RPMI8226 (cell line): ENCODE data around the gene CARD11.
A peak's percentile ranks its signal among the peaks of the same experiment; 100 is the strongest.
"Not testable (repeated sequence)": the region's sequence is repeated elsewhere in the genome, so short reads cannot be mapped to it uniquely, and the experiment has no call there.

Experiments used
- DNase-seq: peaks from one replicate; pipeline ENCODE4 v3.0.0-alpha.2; 2015

The CARD11 gene

GRCh38 chr7:2959103-2959680, 84.5 kb downstream of the CARD11 start:
- DNase-seq: no peak

GRCh38 chr7:2958416-2959102, 85.1 kb downstream of the CARD11 start:
- no peak for DNase-seq

GRCh38 chr7:2957369-2957727, 86.3 kb downstream of the CARD11 start:
- DNase-seq: not testable (repeated sequence)

GRCh38 chr7:2956526-2957368, 86.9 kb downstream of the CARD11 start:
- no peak for DNase-seq

GRCh38 chr7:2956076-2956475, 87.6 kb downstream of the CARD11 start:
- no peak for DNase-seq

- no peak for DNase-seq
Observed at GRCh38 chr7:2955269-2955668, 88.4 kb downstream of the CARD11 start.

GRCh38 chr7:2954433-2954853, 89.2 kb downstream of the CARD11 start:
- DNase-seq: no peak

- DNase-seq: no peak
Observed at GRCh38 chr7:2953588-2954407, 89.9 kb downstream of the CARD11 start.

- DNase-seq: peak; percentile 34
Observed at GRCh38 chr7:2953099-2953498, 90.6 kb downstream of the CARD11 start.

GRCh38 chr7:2952316-2952715, 91.4 kb downstream of the CARD11 start:
- no peak for DNase-seq

GRCh38 chr7:2950578-2950977, 93.1 kb downstream of the CARD11 start:
- no peak for DNase-seq

- no peak for DNase-seq
Observed at GRCh38 chr7:2948749-2949148, 94.9 kb downstream of the CARD11 start.

- DNase-seq: no peak
Observed at GRCh38 chr7:2947058-2947780, 96.4 kb downstream of the CARD11 start.

- DNase-seq: no peak
Observed at GRCh38 chr7:2945171-2945570, 98.5 kb downstream of the CARD11 start.

- DNase-seq: no peak
Observed at GRCh38 chr7:2944739-2945138, 98.9 kb downstream of the CARD11 start.

- no peak for DNase-seq
Observed at GRCh38 chr7:2943851-2944601, 99.6 kb downstream of the CARD11 start.

GRCh38 chr7:2941216-2941859, 102.3 kb downstream of the CARD11 start:
- DNase-seq: no peak

- DNase-seq: no peak
Observed at GRCh38 chr7:2940466-2940865, 103.2 kb downstream of the CARD11 start.

- DNase-seq: no peak
Observed at GRCh38 chr7:2939193-2939885, 104.3 kb downstream of the CARD11 start.

GRCh38 chr7:2938514-2939192, 105.0 kb downstream of the CARD11 start:
- DNase-seq: no peak
